GM19397 (cell line): ENCODE results near the gene BACH2.
"Not testable (repeated sequence)": the region's sequence is repeated elsewhere in the genome, so short reads cannot be mapped to it uniquely, and the experiment has no call there.

Experiments used
- ATAC-seq: cut with Tn5 transposase; IDR thresholded peaks from one replicate; pipeline ENCODE4 v1.9.1; 2021; ENCODE audit warnings: mild to moderate bottlenecking, moderate library complexity; ENCODE audit not compliant: unreplicated experiment

Gene BACH2

DNA sequence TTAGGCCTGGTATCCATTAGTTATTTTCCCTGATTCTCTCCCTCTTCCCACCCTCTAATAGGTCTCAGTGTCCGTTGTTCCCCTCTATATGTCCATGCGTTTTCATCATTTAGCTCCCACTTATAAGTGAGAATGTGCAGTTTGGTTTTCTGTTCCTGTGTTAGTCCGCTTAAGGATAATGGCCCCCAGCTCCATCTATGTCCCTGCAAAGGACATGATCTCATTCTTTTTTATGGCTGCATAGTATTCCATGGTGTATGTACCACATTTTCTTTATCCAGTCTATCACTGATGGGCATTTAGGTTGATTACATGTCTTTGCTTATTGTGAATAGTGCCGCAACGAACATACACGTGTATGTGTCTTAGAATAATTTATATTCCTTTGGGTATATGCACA lies 14.4 kb downstream of the BACH2 start:
- not testable (repeated sequence) for ATAC-seq

DNA sequence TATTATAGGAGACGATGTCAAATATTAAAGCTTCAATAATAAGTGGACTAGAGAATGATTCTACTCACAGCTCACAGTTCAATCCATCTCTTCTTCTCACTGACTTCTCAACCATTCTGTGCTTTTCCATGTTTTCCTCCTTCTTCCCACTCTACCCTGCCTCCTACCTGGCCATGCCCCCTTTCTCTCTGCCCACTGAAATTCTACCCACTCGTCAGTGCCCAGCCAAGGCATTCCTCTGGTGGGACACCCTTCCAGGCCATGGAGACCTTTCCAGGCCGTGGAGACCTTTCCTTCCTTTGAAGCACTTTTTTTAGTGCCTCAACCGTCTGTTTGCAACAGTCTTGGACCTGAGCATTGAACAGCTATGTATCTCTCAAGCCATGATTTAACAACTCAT lies 18.5 kb downstream of the BACH2 start:
- ATAC-seq, result no peak

DNA sequence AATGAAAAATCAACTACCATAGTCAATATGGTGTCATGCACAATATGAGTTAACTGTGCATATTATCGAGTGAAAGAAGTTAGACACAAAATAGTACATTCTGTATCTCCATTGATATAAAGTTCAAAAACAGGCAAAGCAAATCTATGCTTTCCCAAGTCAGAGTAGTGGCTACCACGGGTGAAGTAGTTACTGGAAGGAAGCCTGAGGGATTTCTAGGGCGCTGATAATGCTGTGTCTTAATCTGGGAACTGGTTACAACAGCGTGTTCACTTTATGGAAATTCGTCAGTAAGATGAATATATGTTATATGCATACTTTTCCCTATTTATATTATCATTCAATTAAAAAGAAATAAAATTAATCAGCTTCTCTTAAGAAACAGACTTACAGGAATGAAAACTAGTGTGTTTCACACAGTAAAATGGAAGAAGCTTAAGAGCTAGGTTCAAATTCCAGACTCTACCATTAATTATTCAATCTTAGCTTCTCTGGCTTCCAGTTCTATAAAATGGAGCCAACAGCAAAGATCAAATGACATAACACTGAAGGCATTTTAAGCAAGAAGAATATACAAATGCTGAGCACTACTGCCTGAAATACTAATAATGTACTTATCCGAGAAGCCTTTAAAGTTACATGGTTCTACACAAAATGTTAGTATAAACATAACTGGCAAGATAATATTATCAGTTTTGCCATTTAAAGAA lies 19.2 kb downstream of the BACH2 start:
- ATAC-seq, result no peak

DNA sequence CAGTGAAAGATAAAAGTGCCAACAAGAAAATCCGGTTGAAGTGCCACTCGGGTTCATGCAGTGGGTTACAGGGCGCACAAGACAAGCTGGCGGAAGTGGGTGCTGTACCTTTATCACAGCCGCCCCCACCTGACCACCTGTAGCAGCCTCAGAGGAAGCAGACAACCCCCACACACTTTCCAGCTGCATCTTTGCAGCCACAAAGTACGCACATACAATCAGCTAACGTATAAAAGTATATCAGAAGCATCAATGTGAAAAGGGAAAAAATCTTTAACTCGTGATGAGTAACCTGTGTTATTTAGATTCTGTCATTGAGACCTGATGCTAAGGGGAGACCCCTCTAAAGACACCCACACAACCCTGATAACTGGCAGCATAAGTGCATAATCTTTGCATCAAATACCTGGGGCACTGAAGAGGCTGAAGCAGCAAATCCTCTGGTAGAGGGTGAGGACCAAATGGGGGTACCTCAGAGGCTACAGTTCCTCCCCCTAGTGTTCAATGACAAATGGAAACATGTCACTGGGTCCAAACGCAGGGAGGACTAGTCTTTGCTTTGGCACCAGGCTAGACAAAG lies 22.1 kb downstream of the BACH2 start:
- no peak for ATAC-seq

DNA sequence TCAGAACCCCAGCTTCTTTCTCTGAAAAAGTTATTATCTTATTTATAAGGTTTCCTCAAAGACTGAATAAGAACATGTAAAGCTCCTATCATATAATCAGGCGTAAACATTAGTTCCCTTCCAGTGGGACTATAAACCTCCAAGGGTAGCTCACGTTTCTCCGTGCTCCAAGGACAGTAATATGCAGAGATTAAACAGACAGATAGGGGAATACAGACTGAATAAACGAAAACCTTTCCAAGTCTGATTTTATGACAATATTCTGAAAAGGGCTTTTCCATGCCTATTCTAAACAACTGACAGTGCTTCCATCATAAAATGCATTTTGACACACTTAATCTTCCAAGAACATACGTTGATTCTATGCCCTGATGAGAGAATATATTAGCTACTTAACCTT lies 22.8 kb downstream of the BACH2 start:
- ATAC-seq, result no peak

DNA sequence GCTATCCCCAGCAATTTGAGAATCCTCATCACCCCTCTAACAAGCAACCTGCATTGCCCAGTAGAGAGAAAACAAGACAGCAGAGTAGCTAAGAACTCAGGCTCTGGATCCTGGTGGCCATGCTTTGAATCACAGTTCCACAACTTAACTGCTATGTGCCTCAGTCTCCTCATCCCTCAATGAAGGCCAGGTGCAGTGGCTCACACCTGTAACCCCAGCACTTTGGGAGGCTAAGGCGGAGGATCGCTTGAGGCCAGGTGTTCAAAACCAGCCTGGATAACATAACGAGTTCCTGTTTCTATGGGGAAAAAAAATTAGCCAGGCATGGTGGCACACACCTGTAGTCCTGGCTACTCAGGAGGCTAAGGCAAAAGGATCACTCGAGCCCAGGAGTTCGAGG lies 23.7 kb downstream of the BACH2 start:
- ATAC-seq, result no peak

DNA sequence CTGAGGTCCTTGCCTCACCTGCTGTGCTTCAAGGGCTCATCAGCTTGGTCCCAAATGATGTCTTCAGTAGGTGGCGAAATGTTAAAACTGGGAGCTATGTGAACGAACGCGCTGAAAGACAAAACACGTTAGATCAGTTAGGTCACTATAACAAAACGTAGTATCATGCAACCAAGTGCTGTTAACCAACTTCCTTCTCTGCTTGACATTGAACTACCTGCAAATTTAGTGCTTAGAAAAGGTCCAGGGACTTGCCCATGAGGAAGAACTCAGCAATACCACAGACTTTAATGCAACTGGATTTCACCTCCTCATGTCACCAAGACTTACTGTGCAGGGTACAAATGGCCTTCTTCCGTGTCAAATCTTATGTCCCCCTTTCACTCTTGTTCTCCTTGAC lies 24.8 kb downstream of the BACH2 start:
- no peak for ATAC-seq

DNA sequence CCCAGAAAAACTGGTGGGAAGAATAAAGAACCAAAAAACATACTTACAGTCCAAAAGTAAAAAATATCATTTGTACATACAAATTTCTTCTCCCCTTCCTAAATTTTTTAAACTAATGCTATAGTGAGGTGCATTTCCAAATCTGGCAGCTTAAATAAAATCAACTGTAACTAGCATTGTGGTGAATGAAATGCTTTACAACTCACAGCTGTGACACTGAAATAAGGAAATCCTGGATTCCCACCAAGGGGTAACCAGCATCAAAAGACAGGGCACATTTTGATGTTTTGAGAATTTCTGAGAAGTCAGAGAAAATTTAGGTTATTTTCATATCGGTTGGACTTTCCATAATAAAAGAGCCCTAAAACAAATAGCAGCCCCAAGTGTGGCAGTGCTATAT lies 27.3 kb downstream of the BACH2 start:
- ATAC-seq, result no peak

DNA sequence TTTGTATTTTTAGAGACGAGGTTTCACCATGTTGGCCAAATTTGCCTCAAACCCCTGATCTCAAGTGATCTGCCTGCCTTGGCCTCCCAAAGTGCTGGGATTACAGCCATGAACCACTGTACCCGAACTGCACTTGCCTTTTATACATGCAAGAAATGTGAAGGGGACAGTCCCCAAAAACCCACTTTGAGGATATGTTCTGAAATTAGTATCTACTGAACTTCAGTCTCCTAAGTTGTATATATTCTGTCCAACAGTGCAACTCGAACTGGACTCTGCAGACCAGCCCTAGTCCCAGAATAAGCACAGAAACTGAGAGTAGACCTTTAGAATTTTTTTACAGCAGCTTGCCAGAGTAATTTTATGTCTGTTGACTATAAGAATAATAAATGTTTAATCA lies 28.5 kb downstream of the BACH2 start:
- no peak for ATAC-seq

DNA sequence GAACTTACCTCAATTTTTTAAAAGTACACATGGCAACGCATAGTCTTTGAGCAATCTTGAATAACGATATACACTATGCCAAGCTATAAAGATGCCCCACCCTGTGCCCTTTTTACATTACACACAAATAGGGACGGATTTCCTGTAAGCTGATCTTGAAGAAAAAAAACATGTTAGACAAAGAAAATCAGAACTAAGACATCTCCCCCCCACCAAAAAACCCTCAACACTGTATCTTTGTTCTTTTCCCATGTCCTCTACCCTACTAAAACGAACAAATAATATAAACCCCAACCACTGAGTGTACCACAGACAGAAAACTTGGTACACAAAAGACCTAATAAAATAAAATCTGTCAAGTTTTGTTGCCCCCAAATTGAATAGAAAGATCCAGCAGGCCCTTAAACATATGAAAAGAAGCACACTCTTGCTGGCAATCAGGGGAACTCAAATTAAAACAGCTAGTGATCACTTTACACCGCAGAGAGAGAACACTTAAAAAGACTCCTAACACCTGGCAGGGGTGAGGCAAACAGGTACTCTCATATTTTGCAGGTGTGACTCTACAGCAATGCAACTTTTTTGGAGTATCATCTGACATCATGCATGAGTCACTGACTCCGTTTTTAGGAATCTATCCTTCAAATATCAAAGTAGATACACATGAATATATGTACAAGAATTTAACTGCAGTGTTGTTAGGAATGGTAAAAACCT lies 29.6 kb downstream of the BACH2 start:
- no peak for ATAC-seq

DNA sequence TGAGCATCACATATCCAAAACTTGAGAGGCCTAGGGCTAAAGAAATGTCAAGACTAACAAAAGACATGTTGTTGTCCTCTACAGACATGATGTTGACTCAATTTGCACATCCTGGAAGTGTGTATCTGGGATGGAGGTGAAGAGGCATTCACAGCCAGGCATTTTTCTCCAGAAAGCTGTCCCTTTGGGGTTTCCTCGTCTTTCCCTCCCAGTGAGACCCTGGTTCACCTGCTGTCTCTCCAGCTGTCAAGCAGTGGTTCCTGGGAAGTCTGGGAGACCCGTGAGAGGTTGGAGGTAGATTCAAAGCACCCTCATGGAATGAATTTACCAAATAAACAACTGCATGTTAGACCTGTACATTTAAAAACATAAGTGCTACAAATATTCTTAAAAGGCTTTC lies 32.1 kb downstream of the BACH2 start:
- ATAC-seq, result no peak

DNA sequence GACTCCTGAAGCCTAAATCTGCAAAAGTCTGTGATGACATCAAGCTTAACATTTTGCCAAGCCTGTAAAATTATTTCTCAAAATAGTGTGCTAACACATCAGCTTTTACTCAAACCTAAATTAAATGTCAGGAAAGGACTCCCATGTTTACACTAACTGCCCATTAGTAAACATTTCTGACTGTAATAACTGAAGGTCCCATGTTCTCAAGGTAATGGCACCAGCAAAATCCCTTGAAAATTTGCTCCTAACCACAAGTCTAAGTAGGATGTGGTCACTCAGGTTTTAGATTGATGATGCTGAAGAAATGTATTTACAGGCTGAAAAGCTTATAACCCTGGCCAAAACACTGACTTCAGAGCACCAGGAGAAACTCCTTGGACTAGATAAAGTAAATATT lies 33.0 kb downstream of the BACH2 start:
- no peak for ATAC-seq

DNA sequence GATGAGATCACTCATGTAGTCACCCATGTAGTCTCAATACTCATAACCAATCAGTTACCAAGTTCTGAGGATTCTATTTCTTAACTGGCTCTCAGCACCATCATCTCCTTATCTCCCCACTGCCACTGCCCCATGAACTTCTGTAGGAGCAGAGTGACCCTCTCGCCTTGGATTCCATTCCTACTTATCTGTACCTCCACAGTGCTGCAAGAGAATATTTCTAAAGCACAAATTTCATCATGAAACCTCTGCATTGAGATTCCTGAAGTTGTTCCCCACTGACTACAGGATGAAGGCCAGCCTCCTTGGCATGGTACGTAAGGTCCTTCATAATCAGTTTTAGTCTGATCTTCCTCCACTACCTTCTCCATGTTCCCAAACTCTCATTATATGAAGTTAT lies 34.8 kb downstream of the BACH2 start:
- no peak for ATAC-seq

DNA sequence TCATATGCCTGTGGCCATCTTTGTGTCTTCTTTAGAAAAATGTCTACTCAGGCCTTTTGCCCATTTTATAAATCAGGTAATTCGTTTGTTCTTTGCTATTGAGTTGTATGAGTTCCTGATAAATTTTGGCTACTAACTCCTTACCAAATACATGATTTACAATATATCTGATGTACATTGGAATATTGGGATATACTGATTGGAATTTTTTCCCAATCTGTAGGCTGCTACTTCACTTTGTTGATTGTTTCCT lies 39.2 kb downstream of the BACH2 start:
- ATAC-seq, result no peak

DNA sequence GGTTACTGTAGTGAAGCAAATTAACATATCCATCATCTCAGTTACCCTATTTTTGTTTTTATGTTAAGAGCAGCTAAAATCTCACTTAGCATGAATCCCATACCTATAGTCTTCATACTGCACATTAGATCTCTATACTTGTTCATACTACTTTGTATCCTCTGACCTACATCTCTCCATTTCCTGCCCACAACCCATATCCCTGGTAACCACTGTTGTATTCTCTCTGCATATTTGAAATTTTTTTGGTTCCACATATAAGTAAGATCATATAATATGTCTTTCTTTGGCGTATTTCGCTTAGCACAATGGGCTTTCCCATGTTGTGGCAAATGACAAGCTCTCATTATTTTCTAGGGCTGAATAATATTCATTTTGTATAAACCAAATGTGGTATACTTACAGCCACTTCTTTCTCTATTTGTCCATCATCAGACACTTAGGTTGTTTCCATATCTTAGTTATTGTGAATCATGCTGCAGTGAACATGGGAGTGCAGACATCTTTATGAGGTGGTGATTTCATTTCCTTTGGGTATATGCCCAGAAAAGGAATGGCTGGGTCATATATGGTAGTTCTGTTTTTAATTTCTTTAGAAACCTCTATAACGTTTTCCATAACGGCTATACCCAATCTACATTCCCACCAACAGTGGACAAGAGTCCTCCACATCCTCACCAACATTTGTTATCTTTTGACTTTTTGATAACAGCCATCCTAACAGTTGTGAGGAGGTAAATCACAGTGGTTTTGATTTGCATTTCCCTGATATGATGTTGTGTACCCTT lies 39.8 kb downstream of the BACH2 start:
- no peak for ATAC-seq

DNA sequence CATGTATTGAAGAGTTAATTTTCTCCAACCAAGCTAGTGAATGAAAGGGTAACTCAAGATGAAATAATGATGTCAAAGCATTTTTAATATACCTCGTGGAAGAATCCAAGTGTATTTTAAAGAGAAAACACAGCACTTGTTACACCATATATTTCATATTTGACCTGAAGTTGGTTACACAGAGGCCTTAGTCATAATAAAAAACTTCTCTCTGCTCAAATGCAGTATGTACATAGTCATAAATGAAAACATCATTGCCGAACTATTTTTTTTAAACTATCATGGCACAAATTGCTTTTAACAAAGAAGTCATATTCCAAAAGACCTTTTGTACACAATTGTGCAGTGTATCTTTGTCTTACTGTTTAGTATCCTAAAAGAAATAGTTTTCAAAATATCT lies 43.0 kb downstream of the BACH2 start:
- ATAC-seq, result no peak

DNA sequence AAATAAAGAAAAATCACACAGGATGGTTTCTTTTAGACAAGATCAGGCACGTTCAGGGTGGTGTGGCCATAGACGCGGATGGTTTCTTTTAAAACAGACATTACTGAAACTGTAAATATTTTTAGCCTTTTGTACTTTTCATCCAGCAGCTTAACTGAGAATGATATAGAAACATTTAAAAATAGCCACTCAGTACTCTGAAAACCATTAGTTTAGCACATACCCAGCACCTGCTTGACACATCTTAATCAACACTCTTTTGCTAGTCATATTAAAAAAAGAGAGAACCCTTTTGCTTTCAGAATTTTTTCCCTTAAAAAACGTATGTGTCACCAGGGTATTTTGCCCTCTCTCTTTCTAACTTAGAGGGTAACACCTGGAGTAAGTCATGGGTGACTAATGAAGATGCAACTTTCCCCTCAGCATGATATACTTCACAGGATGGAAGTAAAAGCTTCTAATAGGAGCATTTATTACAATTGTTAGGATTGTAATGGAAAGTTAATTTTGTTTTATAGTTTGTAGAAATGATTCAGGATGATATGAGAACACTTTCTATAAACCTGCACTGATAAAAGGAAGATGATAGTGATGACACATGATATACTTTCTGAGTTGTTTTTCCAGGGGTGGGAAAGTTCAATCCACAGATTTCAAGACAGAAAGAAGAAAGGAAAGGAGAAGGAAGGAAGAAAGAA lies 45.2 kb downstream of the BACH2 start:
- ATAC-seq, result peak; percentile 90

DNA sequence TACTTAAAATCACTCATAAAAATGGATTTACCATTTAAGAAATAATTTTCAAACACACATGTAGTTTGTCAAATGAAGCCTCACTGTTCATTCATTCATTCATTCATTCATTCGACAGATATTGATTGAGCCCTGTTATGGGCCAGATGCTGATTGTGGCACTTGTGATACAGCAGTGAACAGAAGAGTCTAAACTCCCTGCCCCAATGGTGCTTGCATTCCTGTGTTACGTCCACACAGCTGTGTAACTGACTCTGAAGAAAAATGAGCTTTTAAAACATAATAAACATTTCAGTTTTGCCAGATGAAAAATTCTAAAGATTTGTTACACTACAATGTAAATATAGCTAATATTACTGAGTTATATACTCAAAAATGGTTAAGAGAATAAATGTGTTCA lies 46.2 kb downstream of the BACH2 start:
- no peak for ATAC-seq

DNA sequence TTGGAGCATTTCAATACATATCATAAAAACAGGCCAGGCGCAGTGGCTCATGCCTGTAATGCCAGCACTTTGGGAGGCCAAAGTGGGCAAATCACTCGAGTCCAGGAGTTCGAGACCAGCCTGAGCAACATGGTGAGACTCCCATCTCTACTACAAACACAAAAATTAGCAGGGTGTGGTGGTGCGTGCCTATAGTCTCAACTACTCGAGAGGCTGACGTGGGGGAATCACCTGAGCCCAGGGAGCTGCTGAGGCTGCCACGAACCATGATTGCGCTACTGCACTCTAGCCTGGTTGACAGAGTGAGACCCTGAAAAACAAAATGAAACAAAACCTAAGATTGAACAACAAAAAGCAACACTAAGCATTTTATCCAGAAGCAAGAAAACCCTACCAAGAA lies 47.2 kb downstream of the BACH2 start:
- ATAC-seq, result no peak

DNA sequence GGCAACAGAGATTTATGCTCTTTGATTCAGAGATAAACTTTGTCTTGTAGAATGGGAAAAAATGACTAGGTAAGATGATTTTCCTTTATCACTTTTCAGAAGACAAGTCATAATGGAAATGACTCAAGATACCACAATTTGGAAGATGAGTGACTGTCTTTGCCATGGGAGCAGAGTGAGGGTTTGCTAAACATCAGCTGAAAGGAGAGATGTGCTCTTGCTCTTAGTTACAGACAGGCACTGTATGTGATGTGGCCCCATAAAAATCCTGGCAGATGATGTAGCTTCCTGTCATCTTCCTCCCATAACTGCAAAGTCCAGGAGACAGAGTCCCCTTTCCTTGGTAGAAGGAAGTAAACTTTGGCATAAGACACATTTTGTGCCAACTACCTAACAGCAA lies 47.6 kb downstream of the BACH2 start:
- no peak for ATAC-seq

DNA sequence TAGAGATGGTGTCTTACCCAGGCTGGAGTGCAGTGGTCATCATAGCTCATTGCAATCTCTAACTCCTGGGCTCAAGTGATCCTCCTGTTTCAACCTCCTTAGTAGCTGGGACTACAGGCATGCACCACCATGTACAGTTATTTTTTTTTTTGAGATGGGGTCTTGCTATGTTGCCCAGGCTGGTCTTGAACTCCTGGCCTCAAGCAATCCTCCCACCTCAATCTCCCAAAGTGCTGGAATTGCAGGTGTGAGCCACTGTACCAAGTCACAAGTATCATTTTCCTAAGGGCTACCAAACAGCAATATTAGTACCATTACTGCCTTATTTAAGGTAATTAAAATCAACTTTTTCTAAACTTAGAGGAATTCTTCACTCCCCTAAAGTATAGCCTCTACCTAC lies 49.4 kb downstream of the BACH2 start:
- no peak for ATAC-seq
